ENCODE data around the gene IFT43.

- TF ChIP-seq TCF7L2 (IDR thresholded peaks at IDR 0.05; ENCODE audit: low read depth, low read length): no peak
- TF ChIP-seq, protein P1, sequence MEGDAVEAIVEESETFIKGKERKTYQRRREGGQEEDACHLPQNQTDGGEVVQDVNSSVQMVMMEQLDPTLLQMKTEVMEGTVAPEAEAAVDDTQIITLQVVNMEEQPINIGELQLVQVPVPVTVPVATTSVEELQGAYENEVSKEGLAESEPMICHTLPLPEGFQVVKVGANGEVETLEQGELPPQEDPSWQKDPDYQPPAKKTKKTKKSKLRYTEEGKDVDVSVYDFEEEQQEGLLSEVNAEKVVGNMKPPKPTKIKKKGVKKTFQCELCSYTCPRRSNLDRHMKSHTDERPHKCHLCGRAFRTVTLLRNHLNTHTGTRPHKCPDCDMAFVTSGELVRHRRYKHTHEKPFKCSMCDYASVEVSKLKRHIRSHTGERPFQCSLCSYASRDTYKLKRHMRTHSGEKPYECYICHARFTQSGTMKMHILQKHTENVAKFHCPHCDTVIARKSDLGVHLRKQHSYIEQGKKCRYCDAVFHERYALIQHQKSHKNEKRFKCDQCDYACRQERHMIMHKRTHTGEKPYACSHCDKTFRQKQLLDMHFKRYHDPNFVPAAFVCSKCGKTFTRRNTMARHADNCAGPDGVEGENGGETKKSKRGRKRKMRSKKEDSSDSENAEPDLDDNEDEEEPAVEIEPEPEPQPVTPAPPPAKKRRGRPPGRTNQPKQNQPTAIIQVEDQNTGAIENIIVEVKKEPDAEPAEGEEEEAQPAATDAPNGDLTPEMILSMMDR (IDR thresholded peaks at IDR 0.05): no peak
- TF ChIP-seq REST (IDR thresholded peaks at IDR 0.05; ENCODE audit: insufficient read depth in 1 of 2, low read depth in 2 of 2, low read length in 1 of 2): no peak
- no peak for TF ChIP-seq POLR2AphosphoS5 (IDR thresholded peaks at IDR 0.05; ENCODE audit: low read depth, low read length)
- no peak for TF ChIP-seq SIN3A (IDR thresholded peaks at IDR 0.05; ENCODE audit: borderline replicate concordance, insufficient read depth, low read depth, low read length)
Measured at GRCh38 chr14:76045773-76046172, 60.2 kb downstream of the IFT43 start.

Measured in Panc1 (cell line).